ENCODE measurements around the gene TMEM178B. TPM values are rescaled to one million over a fixed set of nuclear protein-coding genes. Genes with fewer than 3 reads are reported as not detected.
"Not testable (repeated sequence)": the region's sequence is repeated elsewhere in the genome, so short reads cannot be mapped to it uniquely, and the experiment has no call there.

Gene TMEM178B
- total RNA-seq (2014; rRNA removed; shearing (Covaris generic)), result 0.21 and 0.48 TPM in 2 replicates
- 0.42 and 0.68 TPM in 2 replicates for polyA plus RNA-seq (2015; cell fraction: cytosol; rRNA removed)
- 0.19 and 0.84 TPM in 2 replicates for polyA plus RNA-seq (2015; cell fraction: nucleus; rRNA removed)

GRCh38 chr7:141073641-141074161, at the start of gene TMEM178B:
Gene TMEM178B, plus strand, starts transcription at chr7:141074064.
- in situ Hi-C loops (cut with HindIII; ENCODE audit: low pct_unique_long_range_greater_than_20kb, low sequenced_read_pairs), result no loop called here
- DNase-seq (ENCODE audit: low read depth, low spot score), result no peak

- no peak for DNase-seq (ENCODE audit: low read depth, low spot score)
- in situ Hi-C loops (cut with HindIII; ENCODE audit: low pct_unique_long_range_greater_than_20kb, low sequenced_read_pairs), result loop anchor here (25.0 kb wide), 1 partner anchor 513 kb away; no protein-coding TSS in a partner anchor
Measured at GRCh38 chr7:141024668-141025067, 49.2 kb upstream of the TMEM178B start.

GRCh38 chr7:141027043-141027442, 46.8 kb upstream of the TMEM178B start:
- in situ Hi-C loops (cut with HindIII; ENCODE audit: low pct_unique_long_range_greater_than_20kb, low sequenced_read_pairs), result no loop called here
- peak; percentile 28 for DNase-seq (ENCODE audit: low read depth, low spot score)

GRCh38 chr7:141028767-141029166, 45.1 kb upstream of the TMEM178B start:
- in situ Hi-C loops (cut with HindIII; ENCODE audit: low pct_unique_long_range_greater_than_20kb, low sequenced_read_pairs), result no loop called here
- no peak for DNase-seq (ENCODE audit: low read depth, low spot score)

- DNase-seq (ENCODE audit: low read depth, low spot score); in situ Hi-C loops (cut with HindIII; ENCODE audit: low pct_unique_long_range_greater_than_20kb, low sequenced_read_pairs): not testable (repeated sequence)
Measured at GRCh38 chr7:141032539-141033323, 41.1 kb upstream of the TMEM178B start.

- DNase-seq (ENCODE audit: low read depth, low spot score); in situ Hi-C loops (cut with HindIII; ENCODE audit: low pct_unique_long_range_greater_than_20kb, low sequenced_read_pairs): not testable (repeated sequence)
Measured at GRCh38 chr7:141038100-141038499, 35.8 kb upstream of the TMEM178B start.

GRCh38 chr7:141039376-141039775, 34.5 kb upstream of the TMEM178B start:
- no peak for DNase-seq (ENCODE audit: low read depth, low spot score)
- in situ Hi-C loops (cut with HindIII; ENCODE audit: low pct_unique_long_range_greater_than_20kb, low sequenced_read_pairs), result no loop called here

- in situ Hi-C loops (cut with HindIII; ENCODE audit: low pct_unique_long_range_greater_than_20kb, low sequenced_read_pairs), result no loop called here
- no peak for DNase-seq (ENCODE audit: low read depth, low spot score)
Measured at GRCh38 chr7:141042222-141043193, 31.4 kb upstream of the TMEM178B start.

GRCh38 chr7:141043616-141044015, 30.2 kb upstream of the TMEM178B start:
- DNase-seq (ENCODE audit: low read depth, low spot score), result no peak
- in situ Hi-C loops (cut with HindIII; ENCODE audit: low pct_unique_long_range_greater_than_20kb, low sequenced_read_pairs), result no loop called here

GRCh38 chr7:141045126-141045841, 28.6 kb upstream of the TMEM178B start:
- in situ Hi-C loops (cut with HindIII; ENCODE audit: low pct_unique_long_range_greater_than_20kb, low sequenced_read_pairs), result no loop called here

GRCh38 chr7:141045842-141046620, 27.8 kb upstream of the TMEM178B start:
- DNase-seq (ENCODE audit: low read depth, low spot score), result no peak
- in situ Hi-C loops (cut with HindIII; ENCODE audit: low pct_unique_long_range_greater_than_20kb, low sequenced_read_pairs), result no loop called here

More at GRCh38 chr7:141045126-141045841, 28.6 kb upstream of the TMEM178B start:
- DNase-seq (ENCODE audit: low read depth, low spot score), result no peak

- in situ Hi-C loops (cut with HindIII; ENCODE audit: low pct_unique_long_range_greater_than_20kb, low sequenced_read_pairs), result no loop called here
- DNase-seq (ENCODE audit: low read depth, low spot score), result peak; percentile 32
Measured at GRCh38 chr7:141053626-141054025, 20.2 kb upstream of the TMEM178B start.

- DNase-seq (ENCODE audit: low read depth, low spot score), result no peak
- in situ Hi-C loops (cut with HindIII; ENCODE audit: low pct_unique_long_range_greater_than_20kb, low sequenced_read_pairs), result no loop called here
Measured at GRCh38 chr7:141055146-141055545, 18.7 kb upstream of the TMEM178B start.

GRCh38 chr7:141057788-141058187, 16.1 kb upstream of the TMEM178B start:
- in situ Hi-C loops (cut with HindIII; ENCODE audit: low pct_unique_long_range_greater_than_20kb, low sequenced_read_pairs), result no loop called here
- DNase-seq (ENCODE audit: low read depth, low spot score), result no peak

- in situ Hi-C loops (cut with HindIII; ENCODE audit: low pct_unique_long_range_greater_than_20kb, low sequenced_read_pairs); DNase-seq (ENCODE audit: low read depth, low spot score): not testable (repeated sequence)
Measured at GRCh38 chr7:141067856-141068255, 6.0 kb upstream of the TMEM178B start.

GRCh38 chr7:141071260-141071854, 2.5 kb upstream of the TMEM178B start:
- in situ Hi-C loops (cut with HindIII; ENCODE audit: low pct_unique_long_range_greater_than_20kb, low sequenced_read_pairs), result no loop called here
- DNase-seq (ENCODE audit: low read depth, low spot score), result peak; percentile 79
